Heart right ventricle (tissue), 16 donors: ENCODE results near the gene TRIP11. TPM values are rescaled to one million over a fixed set of nuclear protein-coding genes. Genes with fewer than 3 reads are reported as not detected.
A peak's percentile ranks its signal among the peaks of the same experiment; 100 is the strongest.

Experiments used
- ATAC-seq, 8 donors: fragments of 200-7000 bp; cut with Tn5 transposase; one replicate each; pipeline ENCODE4 v1.9.1; 2020; ENCODE audit warnings: mild to moderate bottlenecking in 8 of 8, moderate library complexity in 8 of 8, moderate number of reproducible peaks in 1 of 8
- DNase-seq, 2 donors: peaks; one replicate each; pipeline ENCODE4 v3.0.0-alpha.2; 2020
- H3K27ac ChIP-seq, 10 donors: fragments of 200-600 bp; sonication (generic) in 2 of 10; one replicate each; pipeline versions ENCODE4 v1.5.0 to v1.8.0; 2020 to 2022; ENCODE audit warnings: mild to moderate bottlenecking in 3 of 10
- H3K27me3 ChIP-seq, 7 donors: fragments of 200-600 bp; one replicate each; pipeline ENCODE4 v1.8.0; 2021 to 2022; ENCODE audit warnings: mild to moderate bottlenecking in 2 of 7
- H3K36me3 ChIP-seq, 9 donors: fragments of 200-600 bp; sonication (generic) in 1 of 9; one replicate each; pipeline versions ENCODE4 v1.5.0 to v1.8.0; 2020 to 2022; ENCODE audit warnings: mild to moderate bottlenecking in 2 of 9
- H3K4me1 ChIP-seq, 9 donors: fragments of 200-600 bp; sonication (generic) in 1 of 9; one replicate each; pipeline versions ENCODE4 v1.5.0 to v1.8.0; 2020 to 2022; ENCODE audit warnings: mild to moderate bottlenecking in 4 of 9
- H3K4me3 ChIP-seq, 10 donors: fragments of 200-600 bp; sonication (generic) in 2 of 10; one replicate each; pipeline versions ENCODE4 v1.5.0 to v1.8.0; 2020 to 2022; ENCODE audit warnings: mild to moderate bottlenecking in 7 of 10, moderate library complexity in 2 of 10
- H3K9me3 ChIP-seq, 11 donors: fragments of 200-600 bp in 10 of 11; sonication (generic) in 2 of 11; one replicate each; pipeline versions ENCODE4 v1.5.0 to v1.8.0; 2013 to 2022; ENCODE audit warnings: mild to moderate bottlenecking in 2 of 11, control low read depth in 1 of 11, moderate library complexity in 1 of 11
- CTCF ChIP-seq, 9 donors: fragments of 200-600 bp; sonication (generic) in 2 of 9; IDR thresholded peaks; one replicate each; pipeline versions ENCODE4 v1.5.0 to v1.8.0; 2021 to 2022; ENCODE audit warnings: antibody characterized with exemption in 9 of 9, mild to moderate bottlenecking in 5 of 9, moderate library complexity in 1 of 9
- WGBS, 2 donors: extraction: QIAGEN DNeasy Blood & Tissue Kit; methylation state at CpG; one replicate each; pipeline ENCODE4 v1.1.7; 2013; ENCODE audit warnings: inconsistent platforms in 1 of 2; 5-methylcytosine and 5-hydroxymethylcytosine counted together
- intact Hi-C, 10 donors: fragments of 100-400 bp; cut with DNase I; formaldehyde crosslinking; loops; one replicate each; pipeline versions ENCODE4 v1.11.1 to v1.14.2; 2022
- long read RNA-seq, 3 donors: library from polyadenylated mRNA; unstranded; transcript quantifications; one replicate each; pipeline ENCODE4 v2.0.0, GENCODE V29; 2020 to 2021
- polyA plus RNA-seq, 2 donors: library from polyadenylated mRNA; stranded (reverse); fragments of 200-250 nt; gene quantifications; one replicate each; pipeline ENCODE4 v1.2.3, GENCODE V29; 2013
- total RNA-seq, 10 donors: library from RNA; stranded (reverse); fragmentation: NEBNext Ultra II Directional in 3 of 10; extraction: Animal tissue kit (Norgen Biotek cat#: 25700) in 3 of 10; gene quantifications; one replicate each; pipeline versions ENCODE4 v1.2.1 to v1.2.4, GENCODE V29; 2021 to 2023
- donor health status: Arrhythmogenic right ventricular cardiomyopathy.
- donor health status: ischemic (EF 13 %, LVEDD 7.1; RV severe dilation, severe dysfunction).
- donor health status: healthy with polysubstance abuse.
- donor health status: DM: no; HTN: yes; CAD: no.
- donor health status: DM: no; HTN: no; CAD: no.
- donor health status: ischemic (EF 25% LVEDD 6.9; RV normal size, moderate dysfunction).
- donor health status: ischemic (EF 25% LVEDD 5.7; RV mildly dilated, moderate dysfunction).
- donor health status: healthy.
- donor health status: DM: yes; HTN: yes; CAD: no.
- donor health status: Ischemic cardiomyopathy.
- donor health status: ischemic (EF 35%, LVEDD 5.7; RV mildly dilated, moderate dysfunction).
- donor health status: nonischemic (EF 11% LVEDD 7.7; RV severe dilation, severe dysfunction).
- donor health status: DM: yes; HTN: yes; CAD: no.
- donor health status: PGD.
- donor health status: ischemic (EF 29% LVEDD 5.4; RV normal size, mild dysfunction).
- donor health status: nonischemic (EF 23%, LVEDD 6.1; RV moderate dilation, normal function).

The TRIP11 gene
- total RNA-seq (10 to 100 TPM; 46.5 to 73.3 (median 59.7) TPM), polyA plus RNA-seq (1 to 10 TPM; 4.0 to 8.1 TPM)
- long read RNA-seq, donor 1, full-length matches to known transcripts, result 3 of 55 reads
- long read RNA-seq, donor 1, partial matches to known transcripts, result 45 of 55 reads
- long read RNA-seq, donor 1, other reads (novel, unspliced or antisense), result 7 of 55 reads
- long read RNA-seq, donor 2, full-length matches to known transcripts, result 3 of 64 reads
- long read RNA-seq, donor 2, partial matches to known transcripts, result 52 of 64 reads
- long read RNA-seq, donor 2, other reads (novel, unspliced or antisense), result 9 of 64 reads
- long read RNA-seq, donor 3, partial matches to known transcripts, result 85 of 103 reads
- long read RNA-seq, donor 3, other reads (novel, unspliced or antisense), result 18 of 103 reads

DNA sequence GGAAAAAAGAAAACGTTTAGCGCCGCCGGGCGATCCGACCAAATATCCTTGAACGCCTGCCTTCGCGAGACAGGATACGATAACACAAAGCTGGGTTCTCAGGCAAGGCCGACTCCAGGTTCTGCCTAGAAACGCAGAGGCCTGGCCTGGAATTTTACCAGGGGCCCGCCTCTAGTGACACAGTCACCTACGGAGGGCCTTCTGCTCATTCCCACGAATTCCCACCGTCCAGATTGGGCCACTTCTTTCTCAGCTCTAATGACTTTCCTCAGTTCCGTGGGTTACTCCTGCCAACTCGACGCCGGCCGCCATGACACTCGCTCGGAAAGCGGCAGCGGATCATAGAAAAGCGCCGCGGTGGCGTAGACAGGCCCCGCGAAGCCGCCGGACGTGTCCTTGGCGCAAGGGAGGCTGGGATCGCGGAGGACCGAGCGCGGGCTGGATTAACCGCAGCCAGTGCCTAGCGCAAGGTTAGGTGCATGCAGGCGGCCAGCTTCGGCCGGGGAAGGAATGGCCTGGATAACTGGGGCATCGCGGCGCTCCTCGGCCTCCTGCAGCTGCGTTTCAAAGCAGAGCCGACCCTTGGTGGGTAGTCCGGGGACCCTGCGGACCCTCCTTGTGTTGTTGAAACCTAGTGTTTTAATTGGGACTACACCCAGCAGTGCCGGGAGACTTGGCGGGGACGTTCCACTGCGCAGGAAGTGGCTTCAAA lies at the start of gene TRIP11:
TSS of gene TRIP11 (minus strand) at position 341 of the 712 bp plus-strand sequence. CDS start 374 bp downstream, outside the sequence.
- peaks cover 0 to 29% (median 0%) of the 10 kb centered on the region in 9 donors for H3K36me3 ChIP-seq
- DNase-seq (peak; percentile 94 to 95), ATAC-seq (peak; percentile 98 to 99 (median 99))
- peaks cover 7 to 52% (median 43%) of the 10 kb centered on the region in 9 donors for H3K4me1 ChIP-seq
- H3K27me3 ChIP-seq, result no peaks in the 10 kb centered on the region
- no peak for TF ChIP-seq CTCF (IDR thresholded peaks at IDR 0.05)
- intact Hi-C loops, result loop anchor here in 3 of 10 donors (5.0 to 10.0 kb wide), 3 partner anchors 55 to 67 kb away; partner anchors contain the start of gene ATXN3 (in 2 of the 3)
- no peaks in the 10 kb centered on the region for H3K9me3 ChIP-seq
- H3K27ac ChIP-seq, result peak within 1 kb of the TSS; percentile 88 to 100 (median 96)
- 0% methylated on average over 57 of the region's 57 CpGs for WGBS, 2 donors
- H3K4me3 ChIP-seq, result peak within 1 kb of the TSS; percentile 63 to 97 (median 80)

DNA sequence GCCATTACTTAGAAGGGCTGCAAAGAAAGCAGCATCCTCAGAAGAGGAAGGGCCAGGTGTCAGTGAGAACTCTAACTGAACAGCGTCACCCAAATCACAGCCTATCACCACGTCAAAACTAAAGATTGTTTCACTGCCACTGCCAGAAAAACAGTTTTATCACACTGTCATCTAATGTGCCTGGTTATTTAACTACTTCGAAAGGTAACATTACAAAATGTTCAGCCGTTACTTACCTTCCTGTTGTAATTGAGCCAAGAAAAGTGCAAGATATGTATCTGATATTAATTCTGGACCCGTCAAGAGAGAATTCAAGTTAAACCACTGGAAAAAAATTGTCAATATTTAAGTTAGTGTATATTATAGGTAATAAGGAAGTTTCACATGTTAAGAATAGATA lies 48.6 kb upstream of the TRIP11 start:
- no peak overlapping the region for H3K27ac ChIP-seq
- intact Hi-C loops, result no loop called here

DNA sequence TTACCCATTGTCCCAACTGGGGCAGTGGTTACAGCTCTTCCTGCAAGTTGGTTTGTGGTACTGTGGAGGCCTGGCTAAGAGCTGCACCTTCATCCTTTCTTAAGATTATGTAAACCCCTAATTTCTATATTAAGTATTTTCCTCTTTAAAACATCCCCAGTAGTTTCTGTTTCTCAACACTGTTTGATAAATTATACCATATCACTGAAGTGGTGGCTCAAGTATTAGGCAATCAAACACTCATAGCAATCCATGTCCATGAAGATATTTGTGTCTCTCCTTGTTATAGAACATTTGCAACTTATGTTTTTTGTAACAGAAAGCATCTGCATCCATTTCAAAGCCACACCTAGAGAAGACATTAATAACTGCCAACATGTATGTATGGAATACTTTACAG lies 34.7 kb upstream of the TRIP11 start:
- no peaks in the 10 kb centered on the region for H3K27me3 ChIP-seq
- no peak for TF ChIP-seq CTCF (IDR thresholded peaks at IDR 0.05)
- H3K9me3 ChIP-seq, result no peaks in the 10 kb centered on the region
- DNase-seq, result no peak
- no peak for ATAC-seq
- no peaks in the 10 kb centered on the region for H3K4me1 ChIP-seq
- peaks cover 0 to 99% (median 29%) of the 10 kb centered on the region in 9 donors for H3K36me3 ChIP-seq
- intact Hi-C loops, result no loop called here
- no peak overlapping the region for H3K27ac ChIP-seq
- no peak overlapping the region for H3K4me3 ChIP-seq

More for the DNA sequence above, 48.6 kb upstream of the TRIP11 start:
- Histone ChIP-seq H3K4me1 (no peaks in the 10 kb centered on the region), H3K36me3 (peaks cover 0 to 100% (median 22%) of the 10 kb centered on the region in 9 donors), H3K9me3 (no peaks in the 10 kb centered on the region), H3K4me3 (no peak overlapping the region), H3K27me3 (no peaks in the 10 kb centered on the region)
- no peak for TF ChIP-seq CTCF (IDR thresholded peaks at IDR 0.05)
- DNase-seq (no peak), ATAC-seq (no peak)
- 93 to 94% methylated on average over 5 of the region's 5 CpGs for WGBS, 2 donors

DNA sequence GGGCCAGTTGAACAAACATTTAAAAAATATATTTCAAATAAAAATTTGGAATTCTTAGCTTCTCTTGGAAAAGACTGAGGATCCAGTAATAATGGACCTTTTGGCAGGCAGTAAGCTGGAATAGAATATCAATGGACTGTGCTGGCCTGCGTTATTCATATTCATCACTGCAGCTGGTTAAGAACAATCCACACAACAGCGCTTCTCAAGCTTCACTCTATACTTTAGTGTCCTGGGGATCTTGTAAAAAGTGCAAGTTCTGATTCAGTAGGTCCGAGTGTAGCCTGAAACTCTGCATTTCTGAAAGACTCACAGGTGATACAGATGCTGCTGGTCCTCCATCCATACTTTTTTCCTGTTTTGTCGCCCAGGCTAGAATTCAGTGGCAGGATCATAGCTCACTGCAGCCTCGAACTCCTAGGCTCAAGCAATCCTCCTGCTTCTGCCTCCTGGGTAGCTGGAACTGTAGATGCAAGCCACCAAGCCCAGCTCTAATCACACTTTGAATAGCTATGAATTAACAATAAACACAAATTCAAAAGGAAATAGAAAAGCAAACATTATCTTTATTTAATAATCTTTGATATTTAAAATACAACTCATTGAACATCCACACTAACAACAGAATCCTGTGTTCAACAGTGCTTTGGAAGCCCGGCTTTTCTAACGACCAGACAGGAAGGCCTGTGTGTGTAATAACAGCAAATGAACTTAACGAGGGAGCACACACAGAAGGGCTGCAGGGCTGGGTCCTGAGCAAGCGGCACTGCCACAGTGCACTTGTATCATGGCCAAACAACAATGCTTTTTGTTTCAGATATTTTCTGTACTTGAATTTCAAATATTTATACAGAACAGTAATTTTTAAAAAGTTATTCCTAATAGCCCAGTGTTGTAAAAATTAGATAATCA lies 18.4 kb upstream of the TRIP11 start:
- DNase-seq (no peak), ATAC-seq (no peak)
- no peak for TF ChIP-seq CTCF (IDR thresholded peaks at IDR 0.05)
- Histone ChIP-seq H3K27ac (no peak overlapping the region), H3K4me1 (no peaks in the 10 kb centered on the region), H3K9me3 (no peaks in the 10 kb centered on the region), H3K4me3 (no peak overlapping the region), H3K27me3 (no peaks in the 10 kb centered on the region), H3K36me3 (peaks cover 0 to 37% (median 2%) of the 10 kb centered on the region in 9 donors)
- intact Hi-C loops, result no loop called here
- 82 to 87% methylated on average over 9 of the region's 9 CpGs for WGBS, 2 donors
